ENCODE results near the gene KCNK18.
A peak's percentile ranks its signal among the peaks of the same experiment; 100 is the strongest.
"Not testable (repeated sequence)": the region's sequence is repeated elsewhere in the genome, so short reads cannot be mapped to it uniquely, and the experiment has no call there.

KCNK18 gene

DNA sequence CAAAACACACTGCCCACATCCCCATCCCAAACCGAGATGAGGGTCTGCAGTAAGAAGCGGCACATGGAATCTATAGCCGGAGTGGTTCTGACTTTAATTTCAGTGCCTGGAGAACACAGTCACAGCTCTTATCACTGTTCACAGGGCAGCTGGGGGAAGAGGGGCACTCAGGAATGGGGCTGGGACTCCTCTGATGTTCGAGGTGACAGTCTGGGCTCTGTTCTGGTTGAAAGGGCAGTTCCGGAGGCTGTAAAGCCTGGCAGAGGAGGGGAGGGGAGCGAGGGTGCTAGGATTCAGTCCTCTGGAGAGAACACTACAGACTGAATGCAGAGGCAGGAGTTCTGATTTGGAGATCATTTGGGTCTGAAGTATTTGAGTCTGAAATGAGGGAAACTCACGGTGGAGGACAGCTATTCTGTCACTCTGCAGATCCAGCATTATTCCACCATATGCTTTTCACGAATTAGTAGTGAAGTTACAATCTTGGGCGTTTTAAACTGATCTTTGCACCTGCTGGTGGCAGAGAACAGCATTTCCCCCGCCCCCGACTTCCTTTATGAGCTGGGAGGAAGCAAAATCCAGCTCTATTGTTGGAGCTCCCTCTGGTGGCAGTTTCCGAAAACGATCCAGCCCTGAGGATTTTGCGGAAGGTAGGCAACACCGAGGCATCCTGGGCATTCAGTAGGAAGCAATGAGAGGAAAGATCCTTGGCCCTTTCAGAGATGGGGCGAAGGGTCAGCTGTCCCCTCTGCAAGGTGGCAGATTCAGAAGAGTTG lies 22.7 kb upstream of the KCNK18 start:
- DNase-seq, result peak; percentile 34

DNA sequence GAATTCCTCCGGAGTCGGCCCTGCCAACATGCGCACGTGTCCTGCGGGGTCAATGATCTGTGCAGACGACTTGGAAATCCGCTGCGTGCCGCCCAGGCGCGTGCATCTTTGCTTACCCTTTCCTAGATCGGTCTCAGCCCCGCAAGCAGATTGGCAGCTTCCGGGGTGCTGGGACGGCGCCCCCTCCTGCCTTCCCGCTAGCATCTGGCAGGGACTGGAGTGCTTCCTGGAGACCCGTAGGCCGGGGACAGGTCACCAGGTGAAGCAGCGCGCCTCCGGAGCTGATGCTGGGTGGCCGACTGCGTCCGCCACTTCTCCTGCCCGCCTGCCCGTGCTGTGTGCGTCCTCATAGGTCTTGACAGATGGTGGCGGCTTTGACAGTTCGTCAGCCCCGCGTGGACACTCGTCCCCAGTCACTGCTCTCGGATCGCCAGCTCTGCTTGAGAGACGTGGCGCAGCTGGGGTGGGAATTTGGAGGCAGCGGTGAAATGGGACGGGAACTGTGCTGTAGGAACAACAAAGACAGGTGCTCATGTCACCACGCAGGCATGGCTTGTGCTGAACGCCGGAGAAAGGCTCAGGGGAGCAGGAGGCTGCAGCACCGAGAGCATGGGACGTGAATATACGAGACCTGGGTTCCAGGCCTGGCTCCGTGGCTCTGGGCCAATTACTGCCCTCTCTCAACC lies 21.9 kb upstream of the KCNK18 start:
- DNase-seq, result no peak

DNA sequence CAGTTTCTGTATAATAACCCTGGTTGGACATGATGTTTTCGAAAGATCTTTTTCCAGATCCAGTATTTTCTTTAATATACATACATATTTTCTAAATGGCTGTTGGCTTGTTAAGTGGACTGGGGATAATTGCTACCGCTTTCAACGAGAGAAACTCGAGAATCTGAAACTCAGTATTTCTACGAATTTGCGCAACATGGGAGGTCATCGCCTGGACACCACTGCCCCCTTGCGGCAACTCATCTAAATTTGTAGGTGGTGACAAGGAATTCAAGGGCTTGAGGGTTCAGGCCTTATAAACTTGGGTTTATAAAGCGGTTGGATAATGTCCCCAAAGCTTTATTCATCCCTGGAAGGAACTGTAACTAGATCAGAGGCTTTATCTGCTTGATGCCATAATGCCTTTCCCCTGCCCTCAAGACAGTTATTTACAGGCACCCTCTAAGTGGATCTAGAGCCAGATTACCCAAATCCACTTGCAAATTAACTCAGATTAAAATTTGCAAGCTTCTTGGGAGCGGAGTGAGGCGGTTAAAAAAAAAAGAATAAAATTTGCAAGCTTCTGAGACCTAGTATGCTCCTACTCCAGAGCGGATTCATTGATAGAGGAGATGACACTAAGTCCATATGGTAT lies 21.3 kb upstream of the KCNK18 start:
- peak; percentile 33 for DNase-seq

DNA sequence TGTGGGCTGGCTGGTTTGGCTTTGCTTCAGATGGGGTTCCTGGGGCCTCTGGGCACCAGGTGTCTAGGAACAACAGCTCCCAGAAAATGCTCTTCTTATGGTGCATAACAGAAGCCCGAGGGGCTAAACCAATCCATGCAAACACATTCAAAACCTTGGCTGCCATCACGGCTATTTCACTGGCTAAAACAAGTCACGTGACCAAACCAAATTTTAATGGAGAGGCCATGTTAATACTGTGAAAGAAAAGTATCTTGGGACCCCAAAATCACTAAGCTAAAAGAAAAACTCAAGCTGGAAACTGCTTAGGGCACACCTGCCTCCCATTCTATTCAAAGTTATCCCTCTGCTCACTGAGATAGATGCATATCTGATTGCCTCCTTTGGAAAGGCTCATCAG lies 19.1 kb upstream of the KCNK18 start:
- no peak for DNase-seq

DNA sequence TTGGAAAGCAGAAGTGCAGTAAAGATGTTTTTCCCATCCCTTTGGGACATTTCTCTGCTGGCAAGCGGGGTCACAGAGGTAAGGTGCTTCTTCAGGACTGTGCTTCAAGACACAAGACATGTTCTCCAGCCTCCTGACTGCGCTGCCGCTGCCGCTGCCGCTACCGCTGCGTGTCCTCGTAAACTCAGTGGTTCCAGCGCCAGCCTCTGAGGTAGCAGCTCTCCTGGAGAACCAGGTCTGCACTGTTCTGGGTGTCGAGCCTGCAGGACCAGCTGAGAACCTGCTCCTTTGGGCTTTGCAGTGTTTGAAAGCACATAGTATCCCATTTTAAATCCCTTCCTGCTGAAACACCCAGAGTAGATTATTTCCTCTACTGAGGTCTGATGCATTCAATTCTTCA lies 13.0 kb upstream of the KCNK18 start:
- no peak for DNase-seq

DNA sequence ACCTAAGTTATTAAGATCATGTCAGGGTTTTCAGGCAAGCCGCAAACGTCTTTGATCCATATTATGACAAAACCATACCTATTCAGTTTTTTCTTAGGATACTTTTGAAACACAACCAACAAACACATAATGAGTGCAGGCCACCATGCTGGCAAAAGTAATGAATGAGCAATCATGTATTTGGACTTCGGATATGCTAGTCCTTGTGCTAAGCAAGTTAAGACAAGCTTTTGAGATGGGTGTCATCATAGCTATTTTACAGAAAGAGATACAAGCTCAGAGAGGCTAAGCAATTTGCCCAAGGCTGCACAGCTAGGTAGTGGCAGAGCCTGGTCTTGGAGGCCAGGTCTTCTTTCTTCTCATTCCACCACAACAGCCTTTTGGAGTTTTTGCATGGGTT lies 12.5 kb upstream of the KCNK18 start:
- no peak for DNase-seq

DNA sequence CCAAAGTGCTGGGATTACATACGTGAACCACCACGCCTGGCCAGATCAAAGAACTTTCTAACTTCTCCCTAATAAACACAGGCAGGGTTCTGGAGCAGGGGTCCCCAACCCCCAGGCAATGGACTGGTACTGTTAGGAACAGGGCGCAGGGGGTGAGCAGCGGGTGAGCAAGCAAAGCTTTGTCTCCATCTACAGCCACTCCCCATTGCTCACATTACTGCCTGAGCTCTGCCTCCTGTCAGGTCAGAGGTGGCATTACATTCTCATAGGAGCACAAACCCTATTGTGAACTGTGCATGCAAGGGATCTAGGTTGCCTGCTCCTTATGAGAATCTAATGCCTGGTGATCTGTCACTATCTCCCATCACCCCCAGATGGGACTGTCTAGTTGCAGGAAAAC lies 11.5 kb upstream of the KCNK18 start:
- DNase-seq, result not testable (repeated sequence)

DNA sequence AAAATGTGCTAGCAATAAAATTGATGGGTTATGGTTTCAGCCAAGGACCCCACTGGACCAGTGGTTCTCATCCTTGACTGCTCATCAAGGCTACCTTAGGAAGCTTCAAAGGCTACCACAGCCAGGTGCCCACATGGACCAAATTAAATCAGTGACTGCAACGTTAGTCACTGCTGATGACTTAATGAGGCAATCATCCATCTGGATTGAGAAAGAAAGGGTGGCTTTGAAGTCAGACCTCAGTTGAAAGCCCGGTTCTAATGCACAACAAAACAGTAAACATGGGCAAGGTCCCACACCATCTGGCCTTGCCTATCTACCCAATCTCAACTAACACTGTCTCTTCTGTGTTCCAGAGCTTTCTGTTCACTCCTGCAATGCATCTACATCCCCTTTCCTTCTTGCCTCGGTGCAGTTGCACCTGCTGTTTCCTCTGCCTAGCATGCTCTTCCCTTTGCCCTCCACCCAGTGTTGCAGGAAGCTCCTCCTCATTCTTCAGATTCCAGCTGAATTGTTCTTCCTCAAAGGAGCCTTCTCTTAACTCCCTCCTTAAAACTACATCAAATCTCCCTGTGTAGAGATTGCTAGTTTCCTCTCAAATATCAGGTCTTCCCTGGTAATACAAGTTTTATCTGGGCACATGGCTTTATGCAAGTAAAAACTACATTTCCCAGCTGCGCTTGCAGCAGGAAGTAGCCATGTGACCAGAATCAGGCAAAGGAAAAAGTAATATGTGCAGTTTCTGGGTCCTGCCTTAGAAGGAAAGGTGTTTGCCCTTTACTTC lies 10.3 kb upstream of the KCNK18 start:
- DNase-seq, result no peak

DNA sequence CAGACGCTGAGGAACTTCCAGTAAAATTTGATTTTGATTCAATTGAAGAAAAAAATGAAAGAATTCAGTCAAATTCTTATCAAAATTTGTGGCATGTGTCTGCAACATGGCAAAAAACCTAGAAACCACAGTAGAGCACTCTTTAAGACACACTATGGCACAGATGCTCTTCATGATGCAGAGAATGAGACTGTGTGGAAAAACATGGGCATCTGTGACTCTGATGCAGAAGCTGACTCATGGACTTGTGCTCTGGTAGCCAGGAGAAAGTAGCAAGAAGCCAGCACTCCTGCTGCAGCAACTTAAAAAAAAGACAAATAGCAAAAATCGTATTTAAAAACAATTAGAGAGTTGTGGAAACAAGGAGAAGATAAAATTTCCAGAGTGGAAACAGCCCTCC lies 8.9 kb upstream of the KCNK18 start:
- no peak for DNase-seq

DNA sequence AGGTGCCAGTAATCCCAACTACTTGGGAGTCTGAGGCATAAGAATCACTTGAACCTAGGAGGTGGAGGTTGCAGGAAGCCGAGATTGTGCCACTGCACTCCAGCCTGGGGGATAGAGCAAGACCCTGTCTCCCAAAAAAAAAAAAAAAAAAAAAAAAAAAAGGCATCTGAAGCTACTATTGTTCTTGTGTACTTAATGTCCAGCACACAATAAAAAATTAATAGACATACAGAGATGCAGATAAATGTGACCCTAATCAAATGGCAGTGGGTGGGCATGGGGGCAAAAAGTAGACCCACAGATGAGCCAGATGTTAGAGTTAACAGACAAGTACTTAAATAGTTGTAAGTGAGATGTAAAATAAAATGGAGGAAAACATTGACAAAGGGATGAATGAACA lies 7.7 kb upstream of the KCNK18 start:
- no peak for DNase-seq

DNA sequence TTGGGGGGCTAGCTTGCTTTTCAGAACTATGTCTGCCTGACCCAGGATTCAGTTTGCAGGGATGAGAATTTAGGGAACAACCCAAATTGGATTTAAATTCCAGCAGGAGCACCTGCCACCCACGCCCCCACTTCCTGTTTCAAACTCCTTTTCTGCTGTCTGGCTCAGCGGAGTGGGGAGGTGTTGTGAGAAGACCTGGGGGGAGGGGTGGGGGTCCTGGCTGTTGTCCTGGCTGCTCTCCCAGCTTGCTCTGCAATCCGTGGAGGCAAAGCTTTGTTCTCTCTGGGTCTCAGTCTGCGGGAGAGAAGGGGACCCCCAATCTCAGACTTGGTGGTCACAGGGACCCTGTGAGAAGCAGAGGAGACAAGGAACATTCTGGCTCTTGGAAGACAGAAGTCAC lies 799 bp downstream of the KCNK18 start:
- no peak for DNase-seq

DNA sequence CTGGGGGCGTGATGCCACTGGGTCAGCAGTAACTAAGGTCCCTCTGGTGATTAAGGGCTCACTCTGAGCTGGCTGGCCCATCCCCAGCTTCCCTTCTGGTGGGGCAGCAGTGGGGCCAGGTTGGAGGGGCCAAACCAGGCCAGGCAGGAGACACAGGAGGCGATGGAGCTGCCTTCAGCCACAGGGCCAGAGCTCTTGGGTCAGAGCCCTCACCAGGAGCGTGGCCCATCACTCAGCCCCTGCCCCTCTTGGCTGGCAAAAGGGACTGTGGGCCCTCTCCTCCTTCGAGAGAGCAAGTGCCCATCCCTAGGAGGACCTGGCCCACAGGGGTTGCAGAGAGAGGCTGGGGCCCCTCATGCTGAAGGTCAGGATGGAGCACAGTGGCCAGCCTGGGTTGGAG lies 4.5 kb downstream of the KCNK18 start:
- DNase-seq, result no peak

DNA sequence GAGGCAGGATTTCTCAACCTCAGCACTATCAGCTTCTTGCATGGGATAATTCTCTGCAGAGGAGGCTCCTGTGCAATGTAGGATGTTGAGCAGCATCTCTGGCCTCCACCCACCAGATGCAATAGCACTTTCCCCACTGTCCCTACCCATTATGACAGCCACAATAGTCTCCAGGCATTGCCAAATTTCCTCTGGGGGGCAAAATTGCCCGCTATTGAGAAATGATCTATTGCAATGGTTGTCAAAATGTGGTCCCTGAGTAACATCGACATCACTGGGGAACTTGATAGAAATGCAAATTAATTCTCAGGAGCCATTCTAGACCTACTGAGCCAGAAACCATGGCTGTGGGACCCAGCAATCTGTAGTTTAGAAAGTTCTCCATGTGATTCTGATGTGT lies 7.0 kb downstream of the KCNK18 start:
- DNase-seq, result no peak

DNA sequence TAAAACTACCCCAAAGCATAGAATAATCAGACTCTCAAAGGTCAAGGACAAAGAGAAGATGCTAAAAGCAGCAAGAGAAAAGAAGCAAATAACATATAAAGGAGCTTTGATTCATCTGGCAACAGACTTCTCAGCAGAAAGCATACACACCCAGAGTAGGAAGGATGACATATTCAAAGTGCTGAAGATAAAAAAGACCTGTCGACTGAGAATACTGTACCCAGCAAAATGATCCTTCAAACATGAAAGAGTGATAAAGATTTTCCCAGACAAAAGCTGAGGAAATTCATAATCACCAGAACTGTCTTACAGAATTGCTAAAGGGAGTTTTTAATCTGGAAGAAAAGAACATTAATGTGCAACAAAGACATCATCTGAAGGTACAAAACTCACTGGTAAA lies 14.9 kb downstream of the KCNK18 start:
- no peak for DNase-seq

DNA sequence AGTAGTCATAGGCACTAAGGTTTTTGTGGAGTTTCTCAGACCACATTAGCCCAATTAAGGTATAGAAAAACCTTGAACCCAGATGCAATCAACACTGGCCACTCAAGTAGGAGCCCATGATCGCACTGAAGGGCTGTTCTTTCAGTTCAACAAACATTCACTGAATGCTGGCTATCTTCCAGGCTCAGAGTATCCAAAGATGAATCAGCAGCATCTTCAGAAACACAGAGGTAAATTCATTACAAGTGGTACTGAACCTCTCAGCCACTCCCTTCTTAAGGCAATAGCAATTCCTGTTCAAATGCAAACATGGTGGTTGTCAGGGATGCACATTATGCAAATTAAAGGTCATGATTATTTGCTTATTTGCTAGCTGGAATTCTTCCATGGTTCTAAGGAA lies 17.1 kb downstream of the KCNK18 start:
- DNase-seq, result no peak

DNA sequence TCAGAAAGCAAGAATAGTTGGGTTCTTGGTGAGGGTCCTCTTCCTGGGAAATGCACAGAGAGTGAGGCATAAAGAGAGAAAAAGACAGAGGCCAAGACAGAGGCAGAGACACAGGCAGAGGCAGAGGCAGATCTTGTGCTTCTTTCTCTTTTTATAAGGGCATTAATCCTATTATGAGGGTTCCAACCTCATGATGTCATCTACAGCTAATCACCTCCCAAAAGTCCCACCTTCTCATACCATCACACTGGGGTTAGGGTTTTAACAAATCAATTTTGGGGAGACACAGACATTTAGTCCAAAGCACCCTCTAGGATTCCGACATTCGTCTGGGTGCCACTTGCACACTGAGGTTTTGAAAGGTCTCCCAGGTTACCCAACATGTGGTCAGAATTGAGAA lies 17.8 kb downstream of the KCNK18 start:
- DNase-seq, result no peak

DNA sequence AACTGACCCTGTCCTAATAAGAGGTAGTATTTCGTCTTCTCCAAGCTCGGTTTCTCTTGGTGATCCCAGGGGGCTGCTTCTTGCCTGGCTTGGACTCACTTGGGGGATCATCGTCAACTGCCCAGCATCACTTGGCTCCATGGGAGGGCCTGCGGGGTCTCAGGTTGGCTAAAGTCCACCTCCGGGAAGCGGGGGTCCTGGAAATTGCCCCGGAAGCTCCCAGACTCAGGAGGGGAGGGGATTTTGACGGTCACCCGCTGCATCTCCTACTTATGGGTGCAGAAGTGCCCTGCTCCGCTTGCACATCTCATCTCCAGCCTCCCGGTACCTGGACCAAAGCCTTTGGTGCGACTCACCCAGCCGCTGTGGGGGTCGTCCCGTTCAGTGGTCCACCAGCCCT lies 18.7 kb downstream of the KCNK18 start:
- no peak for DNase-seq

DNA sequence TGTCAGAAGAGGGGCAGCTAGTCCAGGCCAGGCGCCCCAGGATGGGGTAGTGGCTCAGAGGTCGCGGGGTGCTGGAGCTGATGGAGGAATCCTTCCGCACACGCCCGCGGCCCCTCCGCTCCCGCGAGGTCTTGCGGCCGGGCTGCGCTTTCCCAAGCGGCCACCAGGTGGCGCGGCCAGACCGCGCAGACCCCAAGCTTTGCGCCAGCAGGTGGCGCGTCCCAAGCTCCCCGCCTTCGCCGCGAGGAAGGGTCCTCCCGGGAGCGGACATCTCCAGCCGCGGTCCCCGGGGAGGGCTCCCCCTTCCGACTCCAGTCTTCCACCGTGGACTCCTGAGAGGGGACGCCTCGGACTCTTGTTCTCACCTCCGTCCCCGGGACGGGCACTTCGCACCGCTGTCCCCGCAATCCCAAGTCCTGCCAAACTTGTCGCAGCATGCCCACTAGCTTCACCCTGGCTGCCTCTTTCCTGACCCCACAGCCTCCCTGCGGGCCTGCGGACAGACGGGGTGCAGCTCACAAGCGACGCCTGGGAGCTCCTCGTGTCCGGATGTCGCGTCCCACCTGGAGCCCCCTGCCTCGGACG lies 19.4 kb downstream of the KCNK18 start:
- peak; percentile 2 for DNase-seq

DNA sequence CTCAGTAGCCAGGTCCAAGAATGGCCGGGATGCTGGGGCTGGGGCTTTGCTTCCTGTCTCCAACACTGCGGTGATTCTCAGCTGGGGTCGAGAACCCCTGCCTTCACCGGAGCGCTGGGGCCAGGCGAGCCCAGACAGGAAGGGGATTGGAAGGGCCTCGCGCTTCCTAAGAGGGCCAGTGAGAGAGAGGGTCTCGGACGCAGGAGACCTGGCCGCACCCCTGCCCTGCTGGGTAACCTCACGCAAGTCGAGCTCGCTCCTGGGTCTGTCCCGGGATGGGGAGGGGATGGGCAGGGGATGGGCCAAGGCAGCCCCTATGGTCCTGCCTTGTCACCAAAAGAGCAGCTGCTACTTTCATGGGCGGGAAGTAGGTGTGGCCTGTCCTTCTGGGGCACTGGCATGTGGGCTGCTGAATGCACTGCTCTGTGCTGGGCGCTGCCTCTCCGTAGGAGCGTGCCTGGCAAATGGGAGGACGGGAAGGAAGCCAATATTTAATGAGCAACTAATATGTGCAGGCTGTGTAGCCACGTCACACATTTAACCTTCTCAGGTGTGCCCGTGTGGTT lies 20.0 kb downstream of the KCNK18 start:
- no peak for DNase-seq

DNA sequence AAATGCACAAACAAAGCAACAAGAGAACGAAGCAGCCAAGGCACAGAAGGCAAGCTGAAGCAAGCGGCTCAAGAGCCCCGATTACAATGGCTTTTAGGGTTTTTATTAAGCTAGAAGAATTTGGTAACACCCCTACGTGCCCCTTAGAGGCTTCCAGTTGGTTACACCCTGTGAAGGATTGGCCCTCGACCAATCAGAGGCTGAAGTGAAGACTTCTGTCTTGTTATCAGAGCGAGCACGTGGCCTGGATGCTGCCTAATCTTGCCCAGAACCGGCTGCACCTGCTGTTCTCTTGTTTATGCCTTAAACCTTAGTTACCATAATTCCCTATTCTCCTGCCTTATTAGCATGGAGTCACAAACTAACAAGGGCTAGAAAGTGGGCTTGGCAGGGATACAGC lies 21.4 kb downstream of the KCNK18 start:
- no peak for DNase-seq

DNA sequence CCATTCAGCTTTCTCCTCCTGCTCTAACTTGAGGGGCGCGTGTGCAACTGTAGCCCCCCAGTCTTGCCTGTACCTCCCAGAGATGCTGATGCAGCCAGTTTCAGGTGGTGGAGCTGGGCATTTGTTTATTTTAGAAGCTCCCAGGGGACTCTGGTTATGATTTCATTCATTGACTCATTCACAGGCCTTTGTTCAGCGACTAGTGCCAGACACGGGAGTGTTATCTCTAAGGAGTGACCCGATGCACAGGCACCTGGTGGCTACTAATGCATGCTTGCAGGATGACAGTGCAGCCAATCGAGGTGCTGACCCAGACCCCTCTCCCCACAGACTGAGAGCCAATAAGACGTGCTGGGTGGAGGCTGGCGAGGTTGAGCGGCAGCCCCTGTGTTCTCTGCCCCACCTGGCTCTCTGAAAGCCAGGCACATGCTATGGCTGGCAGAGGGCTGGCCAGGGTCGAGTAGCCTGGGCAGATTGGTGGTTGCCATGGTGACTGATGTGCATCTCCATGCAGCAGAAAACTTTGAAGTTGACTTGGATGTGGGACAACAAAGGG lies 23.9 kb downstream of the KCNK18 start:
- DNase-seq, result peak; percentile 15

DNA sequence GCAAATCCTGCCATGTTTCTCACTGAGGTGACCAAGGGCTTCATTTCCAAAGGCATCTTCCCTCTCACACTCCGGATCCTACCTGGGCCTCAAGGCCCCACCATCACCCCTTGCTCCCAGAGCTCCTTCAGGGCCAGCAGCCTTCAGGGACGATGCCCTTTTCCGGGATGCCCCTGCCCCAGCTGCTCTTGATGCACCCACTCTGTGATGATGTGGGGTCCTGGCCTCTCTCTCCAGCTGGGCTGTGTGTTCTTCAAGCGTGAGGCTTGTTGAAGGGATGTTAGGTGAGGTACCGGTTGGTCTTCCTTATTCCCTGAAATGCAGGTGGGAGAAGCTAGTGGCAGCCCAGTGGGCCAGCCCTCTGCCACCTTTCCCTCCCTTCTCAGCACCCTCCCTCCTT lies 25.3 kb downstream of the KCNK18 start:
- DNase-seq, result no peak

Data from DMS79 treated with DMSO at 0.1 percent for 48 hours (cell line).